Stimulated activated CD4-positive, alpha-beta T cell treated with anti-CD3 and anti-CD28 coated beads, TNF-alpha, amount 100 ng/mL, for 4 hours (primary cell): Measurements from ENCODE around the gene HELZ.

Source experiments
- DNase-seq, 3 experiments: peaks; one replicate each; pipeline ENCODE4 v3.0.0-alpha.2; 2020; ENCODE audit warnings: low read depth in 3 of 3

Gene HELZ

GRCh38 chr17:67027031-67027628 lies 217.9 kb downstream of the HELZ start:
- DNase-seq, result no peak

DNA sequence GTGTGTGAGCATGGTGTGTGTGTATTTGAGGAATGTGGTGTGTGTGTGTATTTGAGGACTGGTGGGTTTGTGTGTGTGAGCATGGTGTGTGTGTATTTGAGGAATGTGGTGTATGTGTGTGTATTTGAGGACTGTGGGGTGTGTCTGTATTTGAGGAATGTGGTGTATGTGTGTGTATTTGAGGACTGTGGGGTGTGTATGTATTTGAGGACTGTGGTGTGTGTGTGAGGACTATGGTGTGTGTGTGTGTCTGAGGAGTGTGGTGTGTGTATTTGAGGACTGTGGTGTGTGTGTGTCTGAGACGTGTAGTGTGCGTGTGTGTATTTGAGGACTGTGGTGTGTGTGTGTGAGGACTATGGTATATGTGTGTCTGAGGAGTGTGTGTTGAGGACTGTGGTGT lies 218.7 kb downstream of the HELZ start:
- no peak for DNase-seq

DNA sequence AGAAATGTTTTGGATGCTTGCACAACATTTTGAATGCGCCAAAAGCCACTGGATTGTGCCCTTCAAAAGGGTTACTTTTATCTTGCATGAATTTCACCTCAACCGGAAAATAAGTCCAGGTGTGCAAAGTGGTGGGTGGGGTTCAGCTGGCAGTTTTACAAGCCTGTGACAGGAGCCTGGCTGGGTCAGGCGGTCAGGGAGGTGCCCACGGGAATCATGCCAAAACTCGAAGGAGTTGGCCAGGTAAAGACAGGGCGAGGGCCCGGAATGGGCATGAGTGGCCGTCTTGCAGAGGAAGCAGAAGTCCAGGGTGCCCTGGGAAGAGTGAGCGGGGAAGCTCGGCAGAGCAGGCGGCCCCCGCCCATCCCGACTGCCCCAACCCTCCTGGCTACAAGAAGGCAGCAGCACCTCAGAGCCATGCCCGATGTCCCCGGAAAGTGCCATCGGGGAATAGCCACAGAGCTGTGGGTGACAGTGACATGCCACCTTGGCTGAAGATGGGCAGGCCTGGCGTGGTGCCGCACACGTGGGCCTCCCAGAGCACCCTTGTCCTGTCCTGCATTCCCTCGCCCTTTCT lies 219.7 kb downstream of the HELZ start:
- no peak for DNase-seq

DNA sequence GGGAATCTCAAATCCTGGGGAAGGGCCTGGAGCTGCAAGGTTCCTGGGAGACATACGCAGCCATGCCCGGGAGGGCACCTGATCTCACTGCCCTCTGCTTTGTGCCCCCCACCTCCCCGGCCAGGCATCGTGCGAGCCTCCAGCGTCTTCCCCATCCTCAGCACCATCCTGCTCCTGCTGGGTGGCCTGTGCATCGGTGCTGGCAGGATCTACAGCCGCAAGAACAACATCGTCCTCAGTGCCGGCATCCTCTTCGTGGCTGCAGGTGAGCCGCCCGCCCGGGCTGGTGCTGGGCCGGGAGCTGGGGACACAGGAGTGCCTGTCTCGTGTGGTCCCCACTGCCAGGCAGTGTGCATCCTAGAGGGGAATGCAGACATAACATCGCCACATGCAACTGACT lies 220.3 kb downstream of the HELZ start:
- no peak for DNase-seq

DNA sequence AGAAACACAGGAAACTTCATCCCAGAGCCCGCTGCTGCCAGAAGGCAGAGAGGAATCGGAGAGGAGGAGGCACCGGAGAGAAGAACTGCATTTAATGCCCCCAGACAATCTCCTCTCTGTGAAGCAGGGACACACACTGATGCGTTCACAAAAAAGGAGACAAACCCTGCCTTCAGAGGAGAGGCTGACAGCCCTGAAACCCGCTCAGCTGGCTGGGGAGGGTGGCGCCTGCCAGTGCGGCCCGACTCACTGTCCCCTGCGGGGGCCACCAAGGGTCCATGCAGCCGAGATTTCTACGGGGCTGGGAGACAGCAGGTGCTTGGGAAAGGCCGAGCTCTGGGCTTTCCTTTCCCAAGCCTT lies 222.6 kb downstream of the HELZ start:
- no peak for DNase-seq

- DNase-seq, result no peak
Measured at GRCh38 chr17:67021743-67022450, 223.1 kb downstream of the HELZ start.

DNA sequence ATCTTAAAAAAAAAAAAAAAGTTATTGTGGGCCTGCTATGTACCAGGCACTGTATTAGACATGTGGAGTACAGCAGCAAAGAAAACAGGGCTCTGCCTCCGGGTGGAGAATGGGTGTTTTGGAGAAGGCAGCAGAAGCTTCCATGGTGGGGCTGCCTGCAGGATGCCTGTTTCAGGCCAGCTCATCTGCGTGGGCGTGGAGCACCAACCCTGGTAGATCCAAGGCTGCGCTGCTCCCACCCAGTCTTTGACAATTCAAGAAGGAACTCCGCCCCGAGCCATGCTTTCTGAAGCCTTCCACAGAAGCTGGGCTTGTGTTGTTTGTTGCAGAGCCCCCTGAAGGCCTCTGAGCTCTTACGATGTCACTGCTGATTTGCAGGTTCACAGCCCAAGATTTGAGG lies 223.8 kb downstream of the HELZ start:
- no peak for DNase-seq
